Measurements from ENCODE around the gene POLR2A. TPM values are rescaled to one million over a fixed set of nuclear protein-coding genes. Genes with fewer than 3 reads are reported as not detected.

POLR2A gene
- total and polyA plus RNA-seq, 2 donors (not counting 3 experiments of a cell fraction or from before 2014, with no cell fraction given) = 45.9 to 145 TPM

DNA sequence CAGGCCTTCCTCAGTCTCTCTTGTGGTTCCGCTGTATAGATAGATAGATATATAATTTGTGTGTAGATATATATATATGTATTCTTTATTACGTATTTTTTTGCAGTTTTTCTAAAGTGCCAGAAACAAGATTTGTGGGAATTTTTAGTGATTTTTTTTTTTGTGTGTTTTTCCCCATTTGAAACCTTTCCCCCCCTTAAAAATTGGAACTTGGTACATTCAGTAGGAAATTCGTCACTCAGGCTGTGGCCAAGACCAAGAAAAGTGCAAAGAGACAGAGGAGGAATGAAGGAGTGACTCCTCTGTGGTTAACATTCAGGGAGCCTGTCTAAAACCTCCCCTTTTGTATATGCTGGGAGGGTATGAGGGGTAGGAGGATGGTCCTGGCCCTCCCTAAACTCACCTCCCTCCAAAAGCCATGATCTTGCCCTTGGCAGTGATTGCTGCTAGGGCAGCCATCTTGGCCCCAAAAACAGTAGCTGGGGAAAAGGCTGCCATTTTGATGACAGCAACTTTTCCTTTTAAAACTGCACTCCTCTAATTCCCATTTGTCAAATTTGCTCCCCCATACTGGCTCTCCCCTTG lies 24.1 kb upstream of the POLR2A start:
- Histone ChIP-seq H3K9me3 (replicated peaks; ENCODE audit: control insufficient read depth, insufficient read depth, low read length) (no peaks in the 10 kb centered on the region), H3K27ac (ENCODE audit: insufficient read depth, low read depth, low read length) (no peak overlapping the region), H3K9me1 (replicated peaks; ENCODE audit: control insufficient read depth, extremely low read depth, insufficient read depth, low read length) (no peaks in the 10 kb centered on the region), H3K79me2 (ENCODE audit: control insufficient read depth, insufficient read depth, low read length) (no peaks in the 10 kb centered on the region), H3K4me2 (ENCODE audit: insufficient read depth, low read length) (no peak overlapping the region), H3K4me3 (replicated peaks in 1 of 3; ENCODE audit: insufficient read depth in 1 of 3, low read depth in 1 of 3, low read length in 3 of 3) (no peak overlapping the region), H3K4me1 (ENCODE audit: control insufficient read depth, extremely low read depth, insufficient read depth, low read length) (no peaks in the 10 kb centered on the region), H3K36me3 (ENCODE audit: control insufficient read depth in 2 of 2, extremely low read depth in 1 of 2, insufficient read depth in 2 of 2, low read length in 2 of 2) (peaks cover 0 to 12% of the 10 kb centered on the region in 2 experiments), H3K27me3 (ENCODE audit: control insufficient read depth in 2 of 2, insufficient read depth in 2 of 2, low read length in 2 of 2) (no peaks in the 10 kb centered on the region), H2AFZ (ENCODE audit: low read depth, low read length) (no peak overlapping the region), H3K9ac (replicated peaks; ENCODE audit: extremely low read depth, insufficient read depth, low read length) (no peak overlapping the region), H4K20me1 (replicated peaks; ENCODE audit: control insufficient read depth, extremely low read depth, insufficient read depth, low read length) (no peaks in the 10 kb centered on the region)
- dilution Hi-C loops (cut with MboI; ENCODE audit: extremely low pct_ligation_motif_present, low sequenced_read_pairs) = no loop called here
- BruUV-seq (replicated peaks) = no TSS peak
- FAIRE-seq = no peak
- CTCF ChIA-PET = interaction anchor here (1.3 kb wide), 1 partner anchor 16 kb away, joined by 4 read pairs; no protein-coding TSS in a partner anchor
- POLR2A ChIA-PET = interaction anchor here (0.7 kb wide), 2 partner anchors 27 to 28 kb away, joined by 5 to 9 read pairs; no protein-coding TSS in a partner anchor
- no peak for DNase-seq (ENCODE audit: low read depth, low spot score)
- TF ChIP-seq, protein P1, sequence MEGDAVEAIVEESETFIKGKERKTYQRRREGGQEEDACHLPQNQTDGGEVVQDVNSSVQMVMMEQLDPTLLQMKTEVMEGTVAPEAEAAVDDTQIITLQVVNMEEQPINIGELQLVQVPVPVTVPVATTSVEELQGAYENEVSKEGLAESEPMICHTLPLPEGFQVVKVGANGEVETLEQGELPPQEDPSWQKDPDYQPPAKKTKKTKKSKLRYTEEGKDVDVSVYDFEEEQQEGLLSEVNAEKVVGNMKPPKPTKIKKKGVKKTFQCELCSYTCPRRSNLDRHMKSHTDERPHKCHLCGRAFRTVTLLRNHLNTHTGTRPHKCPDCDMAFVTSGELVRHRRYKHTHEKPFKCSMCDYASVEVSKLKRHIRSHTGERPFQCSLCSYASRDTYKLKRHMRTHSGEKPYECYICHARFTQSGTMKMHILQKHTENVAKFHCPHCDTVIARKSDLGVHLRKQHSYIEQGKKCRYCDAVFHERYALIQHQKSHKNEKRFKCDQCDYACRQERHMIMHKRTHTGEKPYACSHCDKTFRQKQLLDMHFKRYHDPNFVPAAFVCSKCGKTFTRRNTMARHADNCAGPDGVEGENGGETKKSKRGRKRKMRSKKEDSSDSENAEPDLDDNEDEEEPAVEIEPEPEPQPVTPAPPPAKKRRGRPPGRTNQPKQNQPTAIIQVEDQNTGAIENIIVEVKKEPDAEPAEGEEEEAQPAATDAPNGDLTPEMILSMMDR (IDR thresholded peaks at IDR 0.05; ENCODE audit: extremely low read depth in 1 of 2, insufficient read depth in 1 of 2, low read depth in 1 of 2, low read length in 2 of 2) = no peak
- TF ChIP-seq POLR2AphosphoS5 (IDR thresholded peaks at IDR 0.05; ENCODE audit: insufficient read depth, low read depth, low read length) (no peak), POLR2A (IDR thresholded peaks at IDR 0.05; ENCODE audit: low read depth, low read length) (no peak), JUN (IDR thresholded peaks at IDR 0.05; ENCODE audit: borderline replicate concordance, insufficient read depth, insufficient read length, low read depth) (no peak), MYC (IDR thresholded peaks at IDR 0.05; ENCODE audit: low read depth, low read length) (no peak), FOS (IDR thresholded peaks at IDR 0.05; ENCODE audit: borderline replicate concordance, insufficient read depth, low read length) (no peak), GATA2 (IDR thresholded peaks at IDR 0.05; ENCODE audit: insufficient read depth, insufficient read length, low read depth, low read length) (no peak), EZH2 (IDR thresholded peaks at IDR 0.05; ENCODE audit: borderline replicate concordance, low read depth, low read length, severe bottlenecking) (no peak)
- TF ChIP-seq, protein P2, sequence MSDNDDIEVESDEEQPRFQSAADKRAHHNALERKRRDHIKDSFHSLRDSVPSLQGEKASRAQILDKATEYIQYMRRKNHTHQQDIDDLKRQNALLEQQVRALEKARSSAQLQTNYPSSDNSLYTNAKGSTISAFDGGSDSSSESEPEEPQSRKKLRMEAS (IDR thresholded peaks at IDR 0.05; ENCODE audit: insufficient read depth, insufficient read length) = no peak
- intact Hi-C loops (cut with micrococcal nuclease) = no loop called here

Data from endothelial cell of umbilical vein (primary cell).